GM12874 (cell line): ENCODE results near the gene ERVK3-1.

Experiments used
- CTCF ChIP-seq: IDR thresholded peaks from 2 replicates; pipeline ENCODE4 v1.5.1; 2011; ENCODE audit warnings: low read depth, mild to moderate bottlenecking, control low read depth, low read length, moderate library complexity; ENCODE audit not compliant: insufficient read depth

ERVK3-1 gene

GRCh38 chr19:58307736-58308135 is 2.6 kb downstream of the ERVK3-1 start:
- TF ChIP-seq CTCF, result no peak

DNA sequence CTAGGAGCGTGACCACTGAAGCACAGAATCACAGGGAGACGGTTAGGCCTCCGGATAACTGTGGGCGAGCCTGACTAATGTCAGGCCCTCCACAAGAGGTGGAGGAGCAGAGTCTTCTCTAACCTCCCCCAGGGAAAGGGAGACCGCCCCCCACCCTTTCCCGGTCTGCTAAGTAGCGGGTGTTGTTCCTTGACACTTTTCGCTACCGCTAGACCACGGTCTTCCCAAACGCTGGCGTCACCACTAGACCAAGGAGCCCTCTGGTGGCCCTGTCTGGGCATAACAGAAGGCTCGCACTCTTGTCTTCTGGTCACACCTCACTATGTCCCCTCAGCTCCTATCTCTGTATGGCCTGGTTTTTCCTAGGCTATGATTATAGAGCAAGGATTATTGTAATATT is 5.5 kb downstream of the ERVK3-1 start:
- TF ChIP-seq CTCF, result peak; percentile 12; the same call in 1 of the 2 replicates

DNA sequence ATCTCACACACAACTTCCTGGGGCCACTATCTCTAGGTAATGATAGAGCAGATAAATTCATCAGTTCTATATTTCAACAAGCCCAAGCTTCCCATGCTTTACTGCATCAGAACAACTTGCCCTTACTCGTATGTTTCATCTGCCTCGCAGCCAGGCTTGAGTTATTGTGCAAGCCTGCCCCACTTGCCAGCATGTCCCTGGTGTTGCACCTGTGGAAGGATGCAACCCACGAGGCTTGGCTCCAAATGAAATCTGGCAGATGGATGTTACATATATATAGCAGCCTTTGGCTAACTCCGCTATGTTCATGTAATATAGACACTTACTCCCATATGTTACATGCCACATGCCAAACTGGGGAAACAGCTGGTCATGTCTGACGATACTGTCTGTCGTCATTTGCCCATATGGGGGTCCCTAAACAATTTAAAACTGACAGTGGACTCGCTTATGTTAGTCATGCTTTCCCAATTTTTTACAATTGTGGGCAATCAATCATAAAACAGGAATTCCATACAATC is 6.2 kb downstream of the ERVK3-1 start:
- no peak for TF ChIP-seq CTCF

- no peak for TF ChIP-seq CTCF
Measured at GRCh38 chr19:58315580-58315979, 10.4 kb downstream of the ERVK3-1 start.

DNA sequence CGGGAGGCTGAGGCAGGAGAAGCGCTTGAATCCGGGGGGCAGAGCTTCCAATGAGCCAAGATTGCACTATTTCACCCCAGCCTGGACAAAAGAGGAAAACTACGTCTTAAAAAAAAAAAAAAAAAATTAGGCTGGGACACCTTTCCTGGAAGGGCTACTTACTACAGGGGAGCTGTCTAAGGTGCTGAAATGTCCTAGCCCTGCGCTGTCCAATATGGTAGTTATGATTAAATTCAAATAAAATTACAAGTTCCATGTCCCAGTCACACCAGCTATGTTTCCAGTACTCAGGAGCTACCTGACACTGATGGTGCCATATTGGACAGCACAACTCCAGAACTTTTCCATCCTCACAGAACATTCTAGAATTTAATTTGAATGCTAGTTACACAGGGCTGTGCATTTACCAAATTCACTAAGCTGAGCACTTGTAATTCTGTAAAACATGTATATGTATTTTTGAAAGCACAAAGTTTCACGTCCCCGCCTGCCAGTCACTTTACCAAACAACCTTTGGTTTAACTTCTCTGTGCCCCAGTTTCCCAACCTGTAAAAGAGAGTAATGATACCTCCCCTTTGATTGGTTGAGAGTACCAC is 12.4 kb downstream of the ERVK3-1 start:
- TF ChIP-seq CTCF, result no peak

DNA sequence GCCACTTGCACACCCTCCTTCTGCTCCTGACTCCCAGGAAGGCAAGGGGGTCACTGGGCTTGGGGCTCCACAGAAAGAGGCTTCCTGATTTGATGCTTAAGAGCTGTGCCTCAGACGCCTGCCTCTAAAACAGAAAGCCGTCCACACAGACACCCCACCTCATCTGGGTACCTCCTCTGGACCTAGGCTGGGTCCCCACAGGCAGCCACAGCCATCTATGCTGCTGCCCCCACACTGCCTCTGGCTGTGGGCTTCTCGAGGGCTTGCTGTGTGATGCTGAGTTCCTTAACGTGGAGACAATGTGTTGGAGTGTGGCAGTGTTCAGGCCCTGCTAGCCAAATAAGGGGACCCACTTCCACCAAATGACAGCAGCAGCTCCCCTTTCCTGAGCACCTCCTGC is 13.1 kb downstream of the ERVK3-1 start:
- no peak for TF ChIP-seq CTCF

DNA sequence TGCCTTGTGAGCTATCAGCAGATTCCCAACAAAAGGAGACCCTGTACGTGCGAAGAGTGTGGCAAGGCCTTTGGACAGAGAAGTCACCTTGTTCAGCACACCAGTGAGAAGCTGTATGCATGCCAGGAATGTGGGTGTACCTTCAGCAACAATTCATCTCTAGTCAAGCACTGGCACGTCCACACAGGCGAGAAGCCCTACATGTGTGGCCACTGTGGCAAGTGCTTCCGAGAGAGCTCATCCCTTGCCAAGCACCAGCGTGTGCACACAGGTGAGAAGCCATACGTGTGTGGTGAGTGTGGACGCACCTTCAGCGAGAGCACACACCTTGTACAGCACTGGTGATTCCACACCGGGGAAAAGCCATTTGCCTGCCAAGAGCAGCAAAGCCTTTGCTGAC is 14.1 kb downstream of the ERVK3-1 start:
- no peak for TF ChIP-seq CTCF
